ENCODE measurements around the gene NAA35. TPM values are rescaled to one million over a fixed set of nuclear protein-coding genes. Genes with fewer than 3 reads are reported as not detected.

Gene NAA35
- total and polyA plus RNA-seq, 2 donors (not counting 3 experiments of a cell fraction or from before 2014, with no cell fraction given), result 7.9 to 22.5 TPM

GRCh38 chr9:85909390-85909789 lies 31.6 kb upstream of the NAA35 start:
- no peak for TF ChIP-seq MYC (IDR thresholded peaks at IDR 0.05; ENCODE audit: low read depth, low read length)
- no peak for TF ChIP-seq JUN (IDR thresholded peaks at IDR 0.05; ENCODE audit: borderline replicate concordance, insufficient read depth, insufficient read length, low read depth)
- no peak for TF ChIP-seq FOS (IDR thresholded peaks at IDR 0.05; ENCODE audit: borderline replicate concordance, insufficient read depth, low read length)
- TF ChIP-seq EZH2 (IDR thresholded peaks at IDR 0.05; ENCODE audit: borderline replicate concordance, low read depth, low read length, severe bottlenecking), result no peak
- TF ChIP-seq MAX (IDR thresholded peaks at IDR 0.05; ENCODE audit: insufficient read depth, insufficient read length), result no peak
- TF ChIP-seq POLR2AphosphoS5 (IDR thresholded peaks at IDR 0.05; ENCODE audit: insufficient read depth, low read depth, low read length), result no peak
- no peak for TF ChIP-seq POLR2A (IDR thresholded peaks at IDR 0.05; ENCODE audit: low read depth, low read length)
- no peaks in the 10 kb centered on the region for H3K79me2 ChIP-seq (ENCODE audit: control insufficient read depth, insufficient read depth, low read length)
- H3K9ac ChIP-seq (replicated peaks; ENCODE audit: extremely low read depth, insufficient read depth, low read length), result no peak overlapping the region
- BruUV-seq (replicated peaks), result no TSS peak
- ChIA-PET CTCF (interaction anchor here (3.1 kb wide), 1 partner anchor 9 kb away, joined by 18 read pairs; no protein-coding TSS in a partner anchor), POLR2A (no interaction called here)
- no peak overlapping the region for H2AFZ ChIP-seq (ENCODE audit: low read depth, low read length)
- H3K9me1 ChIP-seq (replicated peaks; ENCODE audit: control insufficient read depth, extremely low read depth, insufficient read depth, low read length), result no peaks in the 10 kb centered on the region
- intact Hi-C loops (cut with micrococcal nuclease), result no loop called here
- peaks cover 0 to under 1% of the 10 kb centered on the region in 2 experiments for H3K27me3 ChIP-seq (ENCODE audit: control insufficient read depth in 2 of 2, insufficient read depth in 2 of 2, low read length in 2 of 2)
- H3K4me1 ChIP-seq (ENCODE audit: control insufficient read depth, extremely low read depth, insufficient read depth, low read length), result no peaks in the 10 kb centered on the region
- no peak for FAIRE-seq
- H3K4me2 ChIP-seq (ENCODE audit: insufficient read depth, low read length), result no peak overlapping the region
- dilution Hi-C loops (cut with MboI; ENCODE audit: extremely low pct_ligation_motif_present, low sequenced_read_pairs), result no loop called here
- H3K4me3 ChIP-seq (replicated peaks in 1 of 3; ENCODE audit: insufficient read depth in 1 of 3, low read depth in 1 of 3, low read length in 3 of 3), result no peak overlapping the region
- no peaks in the 10 kb centered on the region for H3K36me3 ChIP-seq (ENCODE audit: control insufficient read depth in 2 of 2, extremely low read depth in 1 of 2, insufficient read depth in 2 of 2, low read length in 2 of 2)
- H3K27ac ChIP-seq (ENCODE audit: insufficient read depth, low read depth, low read length), result no peak overlapping the region
- no peaks in the 10 kb centered on the region for H4K20me1 ChIP-seq (replicated peaks; ENCODE audit: control insufficient read depth, extremely low read depth, insufficient read depth, low read length)
- no peaks in the 10 kb centered on the region for H3K9me3 ChIP-seq (replicated peaks; ENCODE audit: control insufficient read depth, insufficient read depth, low read length)
- DNase-seq (ENCODE audit: low read depth, low spot score), result no peak

GRCh38 chr9:85914108-85914507 lies 26.8 kb upstream of the NAA35 start:
- H3K4me3 ChIP-seq (replicated peaks in 1 of 3; ENCODE audit: insufficient read depth in 1 of 3, low read depth in 1 of 3, low read length in 3 of 3), result no peak overlapping the region
- CTCF ChIA-PET, result no interaction called here
- H3K4me1 ChIP-seq (ENCODE audit: control insufficient read depth, extremely low read depth, insufficient read depth, low read length), result no peaks in the 10 kb centered on the region
- H2AFZ ChIP-seq (ENCODE audit: low read depth, low read length), result no peak overlapping the region
- H3K9me1 ChIP-seq (replicated peaks; ENCODE audit: control insufficient read depth, extremely low read depth, insufficient read depth, low read length), result no peaks in the 10 kb centered on the region
- intact Hi-C loops (cut with micrococcal nuclease) (no loop called here), dilution Hi-C loops (cut with MboI; ENCODE audit: extremely low pct_ligation_motif_present, low sequenced_read_pairs) (no loop called here)
- no peak for TF ChIP-seq JUN (IDR thresholded peaks at IDR 0.05; ENCODE audit: borderline replicate concordance, insufficient read depth, insufficient read length, low read depth)
- no peak for TF ChIP-seq MYC (IDR thresholded peaks at IDR 0.05; ENCODE audit: low read depth, low read length)
- no peak for TF ChIP-seq CTCF (IDR thresholded peaks at IDR 0.05; ENCODE audit: extremely low read depth in 1 of 2, insufficient read depth in 1 of 2, low read depth in 1 of 2, low read length in 2 of 2)
- no peak for TF ChIP-seq POLR2A (IDR thresholded peaks at IDR 0.05; ENCODE audit: low read depth, low read length)
- no peak for TF ChIP-seq FOS (IDR thresholded peaks at IDR 0.05; ENCODE audit: borderline replicate concordance, insufficient read depth, low read length)
- TF ChIP-seq EZH2 (IDR thresholded peaks at IDR 0.05; ENCODE audit: borderline replicate concordance, low read depth, low read length, severe bottlenecking), result no peak
- TF ChIP-seq POLR2AphosphoS5 (IDR thresholded peaks at IDR 0.05; ENCODE audit: insufficient read depth, low read depth, low read length), result no peak
- no peak for TF ChIP-seq GATA2 (IDR thresholded peaks at IDR 0.05; ENCODE audit: insufficient read depth, insufficient read length, low read depth, low read length)
- no peak for TF ChIP-seq MAX (IDR thresholded peaks at IDR 0.05; ENCODE audit: insufficient read depth, insufficient read length)
- H3K9ac ChIP-seq (replicated peaks; ENCODE audit: extremely low read depth, insufficient read depth, low read length), result no peak overlapping the region
- no peaks in the 10 kb centered on the region for H3K9me3 ChIP-seq (replicated peaks; ENCODE audit: control insufficient read depth, insufficient read depth, low read length)
- DNase-seq (ENCODE audit: low read depth, low spot score), result no peak
- BruUV-seq (replicated peaks), result no TSS peak
- no peaks in the 10 kb centered on the region for H4K20me1 ChIP-seq (replicated peaks; ENCODE audit: control insufficient read depth, extremely low read depth, insufficient read depth, low read length)
- no peaks in the 10 kb centered on the region for H3K36me3 ChIP-seq (ENCODE audit: control insufficient read depth in 2 of 2, extremely low read depth in 1 of 2, insufficient read depth in 2 of 2, low read length in 2 of 2)
- H3K27me3 ChIP-seq (ENCODE audit: control insufficient read depth in 2 of 2, insufficient read depth in 2 of 2, low read length in 2 of 2), result peaks cover 1 to 3% of the 10 kb centered on the region in 2 experiments
- POLR2A ChIA-PET, result no interaction called here
- no peaks in the 10 kb centered on the region for H3K79me2 ChIP-seq (ENCODE audit: control insufficient read depth, insufficient read depth, low read length)
- no peak for FAIRE-seq
- no peak overlapping the region for H3K4me2 ChIP-seq (ENCODE audit: insufficient read depth, low read length)
- no peak overlapping the region for H3K27ac ChIP-seq (ENCODE audit: insufficient read depth, low read depth, low read length)
